ENCODE data around the gene PLCXD1.
"Not testable (repeated sequence)": the region's sequence is repeated elsewhere in the genome, so short reads cannot be mapped to it uniquely, and the experiment has no call there.

Gene PLCXD1

DNA sequence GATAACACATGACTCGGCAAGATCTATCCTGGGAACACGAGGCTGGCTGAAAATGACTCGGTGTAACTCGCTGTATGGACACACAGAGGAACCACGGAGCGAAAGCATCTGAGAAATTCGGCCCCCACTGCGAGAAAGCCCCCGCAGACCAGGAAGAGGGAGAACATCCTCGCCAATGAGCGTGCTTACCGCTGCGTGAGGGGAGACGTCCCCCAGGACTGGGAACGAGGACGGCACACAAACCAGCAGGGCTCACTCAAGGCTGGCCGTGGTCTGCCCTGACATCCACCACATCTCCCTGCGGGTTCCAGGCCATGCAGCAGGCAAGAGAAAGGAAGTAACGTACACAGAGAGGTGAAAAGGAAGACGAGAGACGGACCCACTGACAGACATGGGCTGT, 55.0 kb downstream of the PLCXD1 start:
- DNase-seq = no peak

- DNase-seq = no peak
Measured at GRCh38 chrX:337331-337831, 56.2 kb downstream of the PLCXD1 start.

- no peak for DNase-seq
Measured at GRCh38 chrX:338281-338835, 57.2 kb downstream of the PLCXD1 start.

DNA sequence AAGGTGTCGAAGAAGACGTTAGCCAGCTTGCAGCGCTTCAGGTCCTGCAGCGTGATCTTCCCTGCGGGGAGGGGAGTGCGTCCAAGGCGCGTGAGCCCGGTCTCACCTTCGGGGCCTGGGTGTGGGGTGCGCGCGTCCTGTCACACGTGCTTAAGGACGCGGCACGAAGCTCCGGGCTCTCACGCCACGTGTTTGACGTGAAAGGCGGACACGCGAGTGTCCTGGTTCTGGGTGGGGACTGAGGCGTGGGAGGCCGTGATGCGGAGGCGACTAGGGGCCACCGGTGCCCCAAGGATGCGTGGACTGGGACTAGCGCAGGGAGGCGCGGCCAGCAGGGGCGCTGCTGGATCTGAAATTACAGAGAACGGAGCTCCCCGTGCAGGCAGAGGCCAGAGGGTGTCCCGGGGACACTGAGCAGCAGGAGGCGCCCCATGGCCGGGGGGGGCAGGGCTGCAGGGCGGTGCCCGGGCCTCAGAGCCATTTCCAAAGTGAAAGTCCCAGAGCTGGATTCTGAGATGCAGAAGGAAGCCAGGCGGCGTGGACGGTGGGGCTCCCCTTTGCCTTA, 57.7 kb downstream of the PLCXD1 start:
- DNase-seq = no peak

- DNase-seq = no peak
Measured at GRCh38 chrX:340121-340520, 58.9 kb downstream of the PLCXD1 start.

GRCh38 chrX:340641-341423, 59.7 kb downstream of the PLCXD1 start:
- no peak for DNase-seq

DNA sequence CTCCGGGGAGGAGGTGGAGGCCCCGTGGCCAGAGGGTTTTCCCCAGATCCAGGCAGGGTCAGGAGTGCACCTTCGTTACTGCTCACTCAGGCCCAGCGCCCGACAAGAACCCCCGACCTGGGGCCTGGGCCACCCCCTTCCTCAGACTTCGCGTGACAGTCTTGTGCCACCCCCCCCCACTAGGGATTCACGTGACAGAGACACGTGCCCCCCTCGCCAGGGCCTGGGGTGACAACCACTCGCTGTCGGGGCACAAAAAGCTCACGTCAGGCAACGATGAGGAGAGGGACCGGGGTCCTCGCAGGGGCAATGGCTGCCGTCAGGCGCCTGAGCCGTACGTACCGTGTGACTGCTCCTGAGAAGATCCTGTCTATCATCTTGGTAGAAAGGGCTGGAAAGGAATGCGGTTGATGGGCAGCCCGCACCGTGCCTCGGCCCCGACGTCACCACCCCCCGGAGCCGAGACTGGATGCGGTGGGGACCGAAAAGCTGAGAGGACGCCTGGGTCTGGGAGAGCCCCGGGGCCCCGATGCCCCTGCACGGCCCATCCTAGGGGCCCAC, 60.4 kb downstream of the PLCXD1 start:
- no peak for DNase-seq

GRCh38 chrX:344371-344901, 63.3 kb downstream of the PLCXD1 start:
- no peak for DNase-seq

DNA sequence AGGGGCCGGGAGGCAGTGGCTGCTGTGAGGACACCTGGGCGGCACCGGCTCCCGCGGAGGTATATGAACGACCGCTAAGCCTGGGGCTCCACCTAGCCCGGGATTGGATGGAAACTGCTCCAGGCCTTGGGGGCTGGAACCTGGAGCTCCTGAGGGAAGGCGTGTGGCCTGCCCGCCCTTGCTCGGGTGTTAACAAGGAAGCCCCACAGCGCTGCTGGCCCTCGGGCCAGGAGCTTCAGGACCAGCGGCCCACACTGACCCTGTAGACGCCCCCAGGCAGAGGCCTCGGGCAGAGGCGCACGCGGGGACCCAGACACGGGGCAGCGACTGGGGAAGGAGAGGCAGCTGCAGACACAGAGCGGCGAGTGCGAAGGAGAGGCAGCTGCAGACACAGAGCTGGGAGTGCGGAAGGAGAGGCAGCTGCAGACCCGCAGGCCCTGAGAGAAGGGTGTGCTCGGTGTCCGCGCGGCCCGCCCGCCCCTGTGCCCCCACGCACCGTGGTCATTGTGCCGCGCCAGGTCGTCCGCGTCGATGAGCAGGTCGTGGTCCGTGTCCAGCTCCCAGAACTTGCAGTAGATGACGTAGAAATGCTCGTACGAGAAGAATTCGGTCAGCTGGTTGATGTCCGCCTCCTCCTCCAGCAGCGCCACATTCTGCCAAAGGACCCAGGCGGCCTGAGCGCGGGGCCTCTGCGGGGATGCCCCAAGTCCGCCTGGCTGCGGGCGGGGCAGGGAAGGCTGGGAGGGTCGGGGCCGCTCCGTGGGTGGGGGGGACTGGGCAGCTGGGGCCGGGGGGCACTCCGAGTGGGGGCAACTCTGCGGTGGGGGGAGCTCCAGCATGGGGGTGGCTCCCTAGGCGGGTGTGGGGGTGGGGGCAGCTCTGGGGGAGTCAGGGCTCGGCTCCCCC, 64.1 kb downstream of the PLCXD1 start:
- DNase-seq = no peak

DNA sequence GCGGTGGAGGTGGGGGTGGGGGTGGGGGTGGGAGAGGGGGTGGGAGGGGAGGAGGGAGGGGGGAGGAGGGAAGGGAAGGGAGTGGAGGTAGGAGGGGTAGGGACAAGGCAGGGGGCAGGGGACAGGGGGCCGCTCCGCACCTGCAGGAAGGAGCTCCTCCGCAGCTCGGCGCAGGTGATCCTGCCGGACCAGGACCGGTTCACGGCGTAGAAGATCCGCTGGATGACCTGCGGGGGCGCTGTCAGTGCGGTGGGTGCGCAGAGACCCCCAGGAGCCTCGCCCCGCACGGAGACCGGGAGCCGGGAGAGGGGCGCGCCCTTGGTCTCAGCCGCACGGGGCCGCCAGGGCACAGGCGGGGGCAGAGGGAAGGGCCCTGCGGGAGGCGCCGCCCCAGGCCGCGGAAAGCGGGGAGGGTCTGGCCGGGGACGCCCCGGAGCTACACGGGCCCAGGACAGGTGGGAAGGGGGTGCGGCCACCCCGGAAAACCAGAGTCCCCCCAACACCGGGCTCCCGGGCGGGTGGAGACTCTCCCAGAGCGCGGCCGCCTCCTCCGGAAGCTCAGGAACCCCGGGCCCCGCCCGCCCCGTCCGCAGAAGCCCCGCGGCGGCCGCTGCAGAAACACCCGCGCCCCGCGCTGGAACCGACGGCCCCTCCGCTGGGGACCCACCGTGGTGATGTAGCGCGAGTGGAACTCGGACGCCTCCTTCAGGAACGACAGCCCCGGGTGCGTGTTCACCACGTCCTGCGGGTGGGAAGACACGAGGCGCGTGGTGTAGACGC, 65.0 kb downstream of the PLCXD1 start:
- DNase-seq = no peak

DNA sequence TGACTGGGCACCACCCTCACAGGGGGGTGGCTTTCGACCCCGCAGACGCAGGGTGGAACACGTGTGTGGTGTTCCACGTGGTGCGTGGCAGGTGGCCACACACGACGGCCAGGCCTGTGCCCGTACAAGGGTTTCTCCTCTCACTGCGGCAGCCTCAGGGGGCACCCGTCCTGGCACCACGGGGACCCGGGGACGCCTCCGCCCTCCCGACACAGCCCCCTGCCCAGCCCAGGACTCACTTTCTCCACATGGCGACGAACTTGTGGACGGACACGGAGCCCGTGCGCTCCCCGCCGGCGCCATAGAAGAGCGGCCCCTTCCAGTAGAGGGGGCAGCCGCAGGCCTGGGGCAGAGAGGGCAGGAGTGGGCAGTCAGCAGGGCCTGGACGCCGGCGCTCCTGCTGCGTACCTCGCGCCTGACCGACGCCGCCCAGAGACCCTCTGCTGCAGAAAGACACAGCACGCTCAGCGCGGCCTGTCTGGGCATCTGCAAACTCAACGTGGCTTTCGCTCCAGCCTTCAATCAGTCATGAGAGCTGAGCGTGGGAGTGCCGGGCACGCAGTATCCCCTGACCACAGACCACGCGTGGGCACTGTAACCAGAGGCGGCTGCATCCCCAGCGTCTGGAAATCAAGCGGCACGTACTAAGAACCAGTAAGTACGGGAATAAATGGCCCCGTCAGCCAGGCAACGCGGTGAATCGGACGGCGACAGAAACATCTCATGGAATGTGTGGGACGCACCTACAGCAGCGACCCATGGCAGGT, 66.4 kb downstream of the PLCXD1 start:
- no peak for DNase-seq

GRCh38 chrX:348461-349117, 67.4 kb downstream of the PLCXD1 start:
- DNase-seq = no peak

- no peak for DNase-seq
Measured at GRCh38 chrX:349196-349595, 68.0 kb downstream of the PLCXD1 start.

- DNase-seq = no peak
Measured at GRCh38 chrX:349702-350101, 68.5 kb downstream of the PLCXD1 start.

- DNase-seq = no peak
Measured at GRCh38 chrX:350148-350533, 69.0 kb downstream of the PLCXD1 start.

GRCh38 chrX:350534-351323, 69.5 kb downstream of the PLCXD1 start:
- no peak for DNase-seq

- not testable (repeated sequence) for DNase-seq
Measured at GRCh38 chrX:351324-351641, 70.1 kb downstream of the PLCXD1 start.

DNA sequence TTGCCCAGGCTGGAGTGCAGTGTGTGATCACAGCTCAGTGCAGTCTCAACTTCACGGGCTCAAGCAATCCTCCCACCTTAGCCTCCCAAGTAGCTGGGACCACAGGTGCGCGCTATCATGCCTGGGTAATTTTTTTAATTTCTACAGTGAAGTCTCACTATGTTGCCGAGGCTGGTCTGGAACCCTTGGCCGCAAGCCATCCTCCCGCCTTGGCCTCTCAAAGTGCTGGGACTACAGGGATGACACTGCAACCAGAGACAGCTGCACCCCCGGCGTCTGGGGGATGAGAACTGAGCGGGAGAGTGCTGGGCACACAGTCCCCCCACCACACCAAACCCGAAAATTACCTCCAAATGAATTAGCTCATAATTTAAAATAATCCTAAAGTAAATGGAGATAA, 70.6 kb downstream of the PLCXD1 start:
- no peak for DNase-seq

DNA sequence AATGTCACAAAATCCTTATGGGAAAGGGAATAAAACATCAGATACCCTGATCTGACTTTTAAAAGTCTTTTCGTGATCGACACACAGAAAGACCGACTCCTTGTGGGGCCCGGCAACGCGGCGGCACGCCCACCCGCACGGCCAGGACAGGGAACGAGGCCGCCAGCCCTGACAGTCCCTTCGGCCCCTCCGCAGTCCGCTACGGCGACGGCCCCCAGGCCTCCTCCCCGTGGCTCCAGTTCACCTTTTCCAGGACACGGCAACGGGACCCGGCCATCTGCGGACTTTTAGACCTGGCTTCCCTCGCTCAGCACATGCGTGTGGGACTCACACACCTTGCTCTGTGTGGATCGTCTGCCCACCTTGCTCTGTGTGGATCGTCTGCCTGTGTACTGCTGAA, 71.0 kb downstream of the PLCXD1 start:
- DNase-seq = no peak

Data from DMS79 treated with DMSO at 0.1 percent for 48 hours (cell line).